Activated CD4-positive, alpha-beta T cell treated with anti-CD3 and anti-CD28 coated beads, Interleukin-10, Interleukin-2, amounts not matched to agents 100 ng/mL and 50 ng/mL, durations not matched to agents 16 hours and 8 hours (primary cell): ENCODE results near the gene YPEL3.
"Not testable (repeated sequence)": the region's sequence is repeated elsewhere in the genome, so short reads cannot be mapped to it uniquely, and the experiment has no call there.

ENCODE experiments used
- DNase-seq: peaks from one replicate; pipeline ENCODE4 v3.0.0-alpha.2; 2020

The YPEL3 gene

GRCh38 chr16:30096105-30096861 lies at the start of gene YPEL3:
Gene YPEL3 (minus strand): TSS chr16:30096213. CDS start chr16:30095482, 731 bp downstream.
- peak; percentile 93 for DNase-seq

- DNase-seq: no peak
Measured at GRCh38 chr16:30145657-30146056, 49.6 kb upstream of the YPEL3 start.

GRCh38 chr16:30144917-30145316 lies 48.9 kb upstream of the YPEL3 start:
- no peak for DNase-seq

GRCh38 chr16:30144017-30144416 lies 48.0 kb upstream of the YPEL3 start:
- no peak for DNase-seq

GRCh38 chr16:30143347-30143702 lies 47.3 kb upstream of the YPEL3 start:
- no peak for DNase-seq

GRCh38 chr16:30142672-30143346 lies 46.8 kb upstream of the YPEL3 start:
- DNase-seq: peak; percentile 38

GRCh38 chr16:30141750-30142149 lies 45.7 kb upstream of the YPEL3 start:
- no peak for DNase-seq

GRCh38 chr16:30139583-30140481 lies 43.8 kb upstream of the YPEL3 start:
- no peak for DNase-seq

GRCh38 chr16:30137897-30138296 lies 41.9 kb upstream of the YPEL3 start:
- DNase-seq: no peak

GRCh38 chr16:30136971-30137605 lies 41.1 kb upstream of the YPEL3 start:
- no peak for DNase-seq

- DNase-seq: no peak
Measured at GRCh38 chr16:30132591-30132990, 36.6 kb upstream of the YPEL3 start.

GRCh38 chr16:30131869-30132475 lies 36.0 kb upstream of the YPEL3 start:
- DNase-seq: no peak

GRCh38 chr16:30127993-30128392 lies 32.0 kb upstream of the YPEL3 start:
- no peak for DNase-seq

- DNase-seq: not testable (repeated sequence)
Measured at GRCh38 chr16:30125690-30126089, 29.7 kb upstream of the YPEL3 start.

GRCh38 chr16:30124985-30125379 lies 29.0 kb upstream of the YPEL3 start:
- DNase-seq: no peak

GRCh38 chr16:30122604-30123160 lies 26.7 kb upstream of the YPEL3 start:
- DNase-seq: peak; percentile 16

- DNase-seq: no peak
Measured at GRCh38 chr16:30121741-30122571, 25.9 kb upstream of the YPEL3 start.

GRCh38 chr16:30120340-30121105 lies 24.5 kb upstream of the YPEL3 start:
- no peak for DNase-seq

- DNase-seq: no peak
Measured at GRCh38 chr16:30119428-30119827, 23.4 kb upstream of the YPEL3 start.

- no peak for DNase-seq
Measured at GRCh38 chr16:30117768-30118167, 21.8 kb upstream of the YPEL3 start.
